Caco-2 (cell line): ENCODE measurements around the gene SH3BP4. TPM values are rescaled to one million over a fixed set of nuclear protein-coding genes. Genes with fewer than 3 reads are reported as not detected.

Experiments used
- Bru-seq: library from RNA; stranded (reverse); fragments of 400-500 nt; gene quantifications from one replicate; lab custom pipeline; 2021; lab: Mats Ljungman, UMichigan
- BruChase-seq, 2 experiments: library from RNA; stranded (reverse); fragments of 400-500 nt; gene quantifications; one replicate each; lab custom pipeline; 2021; lab: Mats Ljungman, UMichigan
- BruUV-seq: library from RNA; stranded (reverse); fragments of 400-500 nt; replicated peaks from 2 replicates; lab custom pipeline; 2021; lab: Mats Ljungman, UMichigan
- CTCF ChIA-PET: fragments of 300-600 bp; sonication (Branson Sonifier 250); formaldehyde crosslinking; loops from one replicate; lab custom pipeline; 2022; ENCODE audit warnings: antibody characterized with exemption; lab: Charles Lee
- POLR2A ChIA-PET: fragments of 300-600 bp; sonication (Branson Sonifier 250); formaldehyde crosslinking; loops from one replicate; lab custom pipeline; 2022; ENCODE audit warnings: antibody characterized with exemption; lab: Charles Lee
- DNase-seq, 2 experiments: peaks; one replicate each; pipeline versions ENCODE4 v3.0.0 to v3.0.0-alpha.2; 2020 to 2022
- H3K27me3 ChIP-seq: replicated peaks from 2 replicates; pipeline ENCODE4 v1.6.0; 2011; ENCODE audit warnings: low read length; ENCODE audit not compliant: control insufficient read depth, insufficient read depth
- H3K36me3 ChIP-seq: 2 replicates; pipeline ENCODE4 v1.5.1; 2011; ENCODE audit warnings: low read length; ENCODE audit not compliant: control insufficient read depth, insufficient read depth
- H3K4me1 ChIP-seq: fragments of 250-450 bp; sonication (Bioruptor Pico); 2 replicates; pipeline ENCODE4 v1.5.1; 2020; ENCODE audit warnings: mild to moderate bottlenecking
- H3K4me3 ChIP-seq: 2 replicates; pipeline ENCODE4 v1.5.1; 2011; ENCODE audit warnings: low read depth, mild to moderate bottlenecking, control low read depth, low read length
- H3K9me3 ChIP-seq: fragments of 250-450 bp; sonication (Bioruptor Pico); 2 replicates; pipeline ENCODE4 v1.5.1; 2020; ENCODE audit warnings: mild to moderate bottlenecking, moderate library complexity
- H3K27ac Mint-ChIP-seq: one replicate; pipeline ENCODE4 v1.8.0; 2022; ENCODE audit warnings: mixed read lengths; ENCODE audit not compliant: unreplicated experiment
- H3K27me3 Mint-ChIP-seq: one replicate; pipeline ENCODE4 v1.8.0; 2022; ENCODE audit warnings: mixed read lengths; ENCODE audit not compliant: insufficient read depth, unreplicated experiment
- H3K36me3 Mint-ChIP-seq: one replicate; pipeline ENCODE4 v1.8.0; 2022; ENCODE audit warnings: mild to moderate bottlenecking, mixed read lengths; ENCODE audit not compliant: insufficient read depth, unreplicated experiment
- H3K4me1 Mint-ChIP-seq: one replicate; pipeline ENCODE4 v1.8.0; 2022; ENCODE audit warnings: low read depth, mixed read lengths; ENCODE audit not compliant: unreplicated experiment
- H3K4me3 Mint-ChIP-seq: one replicate; pipeline ENCODE4 v1.8.0; 2022; ENCODE audit warnings: mild to moderate bottlenecking, moderate library complexity, mixed read lengths; ENCODE audit not compliant: unreplicated experiment
- H3K9me3 Mint-ChIP-seq: one replicate; pipeline ENCODE4 v1.8.0; 2022; ENCODE audit warnings: mixed read lengths; ENCODE audit not compliant: unreplicated experiment
- CTCF ChIP-seq, 2 experiments: fragments of 200-600 bp in 1 of 2; IDR thresholded peaks; 1 replicate in 1 of 2; 2 replicates in 1 of 2; pipeline versions ENCODE4 v1.5.1 to v1.8.0; 2011 to 2022; ENCODE audit warnings: antibody characterized with exemption in 1 of 2, control low read depth in 1 of 2, inconsistent platforms in 1 of 2, low read depth in 1 of 2, low read length in 1 of 2, mild to moderate bottlenecking in 1 of 2, moderate library complexity in 1 of 2; ENCODE audit not compliant: insufficient read depth in 1 of 2, severe bottlenecking in 1 of 2, unreplicated experiment in 1 of 2
- intact Hi-C: fragments of 100-400 bp; cut with micrococcal nuclease; formaldehyde crosslinking; loops from one replicate; pipeline ENCODE4 v1.10.0; 2022; ENCODE audit not compliant: unreplicated experiment
- long read RNA-seq: library from polyadenylated mRNA; stranded (forward); transcript quantifications from one replicate; pipeline ENCODE4 v2.0.0, GENCODE V29; 2022
- total RNA-seq: library from RNA; stranded (reverse); gene quantifications from 2 replicates; pipeline ENCODE4 v1.2.3, GENCODE V29; 2022

The SH3BP4 gene
- total RNA-seq (29.1 and 29.9 TPM in 2 replicates), Bru-seq, nascent RNA (percentile 77 among the genes with signal in this experiment), BruChase-seq, experiment 1, labeled RNA remaining after a 2-hour chase (percentile 73 among the genes with signal in this experiment), BruChase-seq, experiment 2, labeled RNA remaining after a 6-hour chase (percentile 69 among the genes with signal in this experiment)
- long read RNA-seq, full-length matches to known transcripts: 14 of 35 reads
- long read RNA-seq, partial matches to known transcripts: 16 of 35 reads
- long read RNA-seq, other reads (novel, unspliced or antisense): 5 of 35 reads

DNA sequence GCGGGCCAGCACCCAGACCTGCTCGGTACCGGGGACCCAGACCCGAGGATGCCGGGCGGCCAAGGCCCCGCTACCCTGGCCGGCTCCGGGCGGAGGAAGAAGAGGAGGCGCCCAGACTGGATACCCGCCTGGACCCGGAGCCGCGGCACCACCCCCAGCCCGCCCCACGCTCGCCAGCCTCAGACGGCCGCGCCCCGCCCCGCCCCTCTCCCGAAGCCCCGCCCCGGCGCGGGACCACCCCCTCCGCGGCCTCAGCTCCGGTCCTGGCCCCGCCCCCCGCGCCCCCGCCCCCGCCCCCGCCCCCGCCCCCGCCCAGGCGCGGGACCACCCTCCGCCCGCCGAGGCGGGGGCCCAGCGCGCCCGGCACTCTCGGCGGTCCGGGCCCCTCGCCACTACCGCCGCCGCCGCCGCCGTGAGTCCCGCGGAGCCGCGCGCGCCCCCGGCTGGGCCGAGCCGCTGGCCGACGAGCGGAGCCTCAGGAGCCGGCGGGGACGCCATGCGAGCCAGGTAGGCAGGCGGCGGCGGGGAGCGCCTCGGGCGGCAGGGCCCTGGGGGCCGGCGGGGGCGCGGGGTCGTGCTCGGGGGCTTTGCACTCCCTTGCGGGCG lies at the start of gene SH3BP4:
Gene SH3BP4 (plus strand): TSS at position 354 of the 606 bp plus-strand sequence. CDS start 82,986 bp downstream, outside the sequence.
- peaks cover 26% of the 10 kb centered on the region for H3K4me1 ChIP-seq
- BruUV-seq: no TSS peak
- peaks cover 12% of the 10 kb centered on the region for H3K4me1 Mint-ChIP-seq
- peak within 1 kb of the TSS; percentile 74 for H3K4me3 Mint-ChIP-seq
- no peaks in the 10 kb centered on the region for H3K36me3 ChIP-seq
- no peaks in the 10 kb centered on the region for H3K27me3 ChIP-seq
- ChIA-PET CTCF (no interaction called here), POLR2A (interaction anchor here (0.7 kb wide), 1 partner anchor 816 kb away, joined by 3 read pairs; no protein-coding TSS in a partner anchor)
- H3K9me3 ChIP-seq: no peaks in the 10 kb centered on the region
- H3K27ac Mint-ChIP-seq: peak within 1 kb of the TSS; percentile 45
- H3K4me3 ChIP-seq: peak within 1 kb of the TSS; percentile 63
- peaks cover 6% of the 10 kb centered on the region for H3K36me3 Mint-ChIP-seq
- TF ChIP-seq CTCF (IDR thresholded peaks at IDR 0.05; ENCODE audit: insufficient read depth in 1 of 2, low read depth in 1 of 2, low read length in 1 of 2, severe bottlenecking in 1 of 2, unreplicated experiment in 1 of 2): no peak
- intact Hi-C loops: loop anchor here (2.0 kb wide), 1 partner anchor 49 kb away; no protein-coding TSS in a partner anchor
- peak; percentile 73 to 78 for DNase-seq
- no peaks in the 10 kb centered on the region for H3K27me3 Mint-ChIP-seq
- H3K9me3 Mint-ChIP-seq: no peaks in the 10 kb centered on the region

DNA sequence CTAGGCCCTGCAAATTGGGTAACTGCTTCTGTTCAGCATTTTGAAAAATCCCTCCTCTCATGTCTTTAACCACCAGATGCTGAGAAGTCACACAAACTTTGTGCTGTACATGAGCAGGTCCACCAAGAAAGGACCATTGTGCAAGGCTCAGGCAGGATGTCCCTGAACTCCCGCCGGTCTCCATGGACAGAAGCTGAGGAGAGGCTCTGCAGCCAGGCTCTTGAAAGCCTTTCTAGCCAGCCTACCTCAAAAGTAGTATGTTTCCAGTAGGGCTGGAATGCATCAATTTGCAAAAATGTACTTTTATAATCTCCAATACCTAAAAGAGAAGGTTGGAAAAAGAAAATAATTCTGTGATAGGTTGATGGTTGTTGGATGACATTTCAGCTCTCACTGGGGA lies 47.0 kb upstream of the SH3BP4 start:
- POLR2A ChIA-PET: no interaction called here
- no peak overlapping the region for H3K4me3 Mint-ChIP-seq
- no peaks in the 10 kb centered on the region for H3K27me3 ChIP-seq
- intact Hi-C loops: no loop called here
- H3K27me3 Mint-ChIP-seq: no peaks in the 10 kb centered on the region
- no peaks in the 10 kb centered on the region for H3K36me3 ChIP-seq
- CTCF ChIA-PET: no interaction called here
- no peaks in the 10 kb centered on the region for H3K4me1 ChIP-seq
- no peak overlapping the region for H3K27ac Mint-ChIP-seq
- no TSS peak for BruUV-seq
- no peak for TF ChIP-seq CTCF (IDR thresholded peaks at IDR 0.05; ENCODE audit: insufficient read depth in 1 of 2, low read depth in 1 of 2, low read length in 1 of 2, severe bottlenecking in 1 of 2, unreplicated experiment in 1 of 2)
- no peak for DNase-seq
- H3K9me3 ChIP-seq: no peaks in the 10 kb centered on the region
- no peaks in the 10 kb centered on the region for H3K9me3 Mint-ChIP-seq
- H3K36me3 Mint-ChIP-seq: no peaks in the 10 kb centered on the region
- H3K4me3 ChIP-seq: no peak overlapping the region
- no peaks in the 10 kb centered on the region for H3K4me1 Mint-ChIP-seq

- H3K27me3 ChIP-seq: no peaks in the 10 kb centered on the region
- BruUV-seq: no TSS peak
- no peak for TF ChIP-seq CTCF (IDR thresholded peaks at IDR 0.05; ENCODE audit: insufficient read depth in 1 of 2, low read depth in 1 of 2, low read length in 1 of 2, severe bottlenecking in 1 of 2, unreplicated experiment in 1 of 2)
- H3K9me3 ChIP-seq: no peaks in the 10 kb centered on the region
- Mint-ChIP-seq H3K4me1 (no peaks in the 10 kb centered on the region), H3K27ac (no peak overlapping the region), H3K27me3 (no peaks in the 10 kb centered on the region), H3K36me3 (no peaks in the 10 kb centered on the region), H3K9me3 (no peaks in the 10 kb centered on the region), H3K4me3 (no peak overlapping the region)
- intact Hi-C loops: no loop called here
- DNase-seq: no peak
- ChIA-PET POLR2A (no interaction called here), CTCF (no interaction called here)
- no peak overlapping the region for H3K4me3 ChIP-seq
- no peaks in the 10 kb centered on the region for H3K4me1 ChIP-seq
- no peaks in the 10 kb centered on the region for H3K36me3 ChIP-seq
Measured at GRCh38 chr2:234905547-234906265, 46.1 kb upstream of the SH3BP4 start.
